HepG2 (cell line): ENCODE measurements around the gene NEURL1B. TPM values are rescaled to one million over a fixed set of nuclear protein-coding genes. Genes with fewer than 3 reads are reported as not detected.

ENCODE experiments used
- ATAC-seq: fragments of 200-7000 bp; cut with Tn5 transposase; 3 replicates; pipeline ENCODE4 v1.9.1; 2020; ENCODE audit warnings: mild to moderate bottlenecking, moderate library complexity
- BruUV-seq: library from RNA; stranded (reverse); fragments of 400-500 nt; replicated peaks from 2 replicates; lab custom pipeline; 2021; lab: Mats Ljungman, UMichigan
- CTCF ChIA-PET: fragments of 300-600 bp; formaldehyde crosslinking; extraction: SDS; loops from one replicate; lab custom pipeline; 2021; ENCODE audit warnings: low total read pairs, inconsistent platforms, low intra/inter-chr PET ratio; lab: Yijun Ruan, JAX
- POLR2A ChIA-PET: fragments of 350-600 bp; sonication (Branson Sonifier 250); formaldehyde crosslinking; loops from one replicate; lab custom pipeline; 2020; ENCODE audit warnings: antibody characterized with exemption, inconsistent platforms; lab: Yijun Ruan, JAX
- DNase-seq: peaks from one replicate; pipeline ENCODE4 v3.0.0-alpha.2; 2015; ENCODE audit warnings: low spot score
- FAIRE-seq: peaks from 3 replicates; lab custom pipeline; 2011; peaks lifted over from hg19 to GRCh38; lab: Jason Lieb, UNC
- H2AFZ ChIP-seq: one replicate; pipeline ENCODE4 v1.6.1; 2011; ENCODE audit warnings: low read length, inconsistent platforms
- H3K27ac ChIP-seq: fragments of 300-600 bp; 3 replicates; pipeline ENCODE4 v1.8.0; 2011; ENCODE audit warnings: mixed run types, mild to moderate bottlenecking, mixed read lengths, low read length, inconsistent platforms; ENCODE audit not compliant: insufficient read depth; ENCODE audit errors: extremely low read length
- H3K27me3 ChIP-seq, 2 experiments: fragments of 200-600 bp in 1 of 2; 2 replicates in 1 of 2; 3 replicates in 1 of 2; pipeline versions ENCODE4 v1.6.0 to v1.8.0; 2011; ENCODE audit warnings: low read length in 2 of 2, mild to moderate bottlenecking in 2 of 2, moderate library complexity in 2 of 2, inconsistent platforms in 1 of 2; ENCODE audit not compliant: insufficient read depth in 2 of 2, control insufficient read depth in 1 of 2
- H3K36me3 ChIP-seq, 2 experiments: fragments of 200-600 bp in 1 of 2; replicated peaks in 1 of 2; 2 replicates in 1 of 2; 3 replicates in 1 of 2; pipeline versions ENCODE4 v1.5.1 to v1.8.0; 2011; ENCODE audit warnings: low read length in 2 of 2, inconsistent platforms in 1 of 2; ENCODE audit not compliant: insufficient read depth in 2 of 2, control insufficient read depth in 1 of 2
- H3K4me1 ChIP-seq: 2 replicates; pipeline ENCODE4 v1.5.1; 2012; ENCODE audit warnings: low read length, inconsistent platforms; ENCODE audit not compliant: insufficient read depth
- H3K4me2 ChIP-seq: 2 replicates; pipeline ENCODE4 v1.6.0; 2011; ENCODE audit warnings: low read depth, low read length, inconsistent platforms
- H3K4me3 ChIP-seq, 3 experiments: fragments of 200-600 bp in 1 of 3; sonication (generic), shearing (Covaris generic) in 1 of 3; replicated peaks in 1 of 3; 2 replicates each; pipeline ENCODE4 v1.5.1; 2011 to 2016; ENCODE audit warnings: low read length in 3 of 3, inconsistent platforms in 2 of 3, low read depth in 2 of 3, mild to moderate bottlenecking in 2 of 3, control low read depth in 1 of 3, mixed read lengths in 1 of 3; ENCODE audit not compliant: insufficient read depth in 1 of 3
- H3K79me2 ChIP-seq: one replicate; pipeline ENCODE4 v1.6.1; 2011; ENCODE audit warnings: low read length, inconsistent platforms; ENCODE audit not compliant: insufficient read depth
- H3K9ac ChIP-seq: 2 replicates; pipeline ENCODE4 v1.6.0; 2011; ENCODE audit warnings: mild to moderate bottlenecking, low read depth, low read length, inconsistent platforms; ENCODE audit not compliant: insufficient read depth
- H3K9me3 ChIP-seq: 2 replicates; pipeline ENCODE4 v1.5.1; 2012; ENCODE audit warnings: mild to moderate bottlenecking, low read length
- H4K20me1 ChIP-seq: 2 replicates; pipeline ENCODE4 v1.6.0; 2011; ENCODE audit warnings: inconsistent platforms, mild to moderate bottlenecking, low read length, moderate library complexity; ENCODE audit not compliant: insufficient read depth
- BHLHE40 ChIP-seq: IDR thresholded peaks from 2 replicates; pipeline ENCODE4 v1.6.1; 2011; ENCODE audit warnings: low read length, improper control_type of control experiment
- CENPBD1 ChIP-seq: sonication (generic); formaldehyde crosslinking; IDR thresholded peaks from 2 replicates; pipeline ENCODE4 v1.8.0; 2022; ENCODE audit warnings: missing genetic modification reagents, low read depth, mild to moderate bottlenecking, borderline replicate concordance
- FOXO4 ChIP-seq: sonication (generic); formaldehyde crosslinking; conservative IDR thresholded peaks from 2 replicates; pipeline ENCODE4 v1.8.1; 2023; ENCODE audit warnings: missing genetic modification reagents
- ISL2 ChIP-seq: sonication (generic); formaldehyde crosslinking; IDR thresholded peaks from 2 replicates; pipeline ENCODE4 v1.5.0; 2020; ENCODE audit warnings: missing genetic modification reagents
- MTA3 ChIP-seq: sonication (generic); formaldehyde crosslinking; IDR thresholded peaks from 2 replicates; pipeline ENCODE4 v1.4.0; 2020; ENCODE audit warnings: missing genetic modification reagents
- SOX5 ChIP-seq: IDR thresholded peaks from 2 replicates; pipeline ENCODE4 v1.6.1; 2016; ENCODE audit warnings: borderline replicate concordance
- YEATS4 ChIP-seq: sonication (generic); formaldehyde crosslinking; IDR thresholded peaks from 2 replicates; pipeline ENCODE4 v1.4.0; 2020; ENCODE audit warnings: missing genetic modification reagents, borderline replicate concordance
- WGBS: methylation state at CpG from one replicate; pipeline ENCODE4 v1.1.6; 2017; ENCODE audit warnings: low lambda C conversion rate; 5-methylcytosine and 5-hydroxymethylcytosine counted together
- in situ Hi-C: cut with HindIII; loops from 2 replicates; pipeline ENCODE4 v1.10.0; 2017; ENCODE audit warnings: low pct_unique_long_range_greater_than_20kb; ENCODE audit not compliant: extremely low pct_ligation_motif_present
- intact Hi-C: fragments of 100-400 bp; cut with micrococcal nuclease; formaldehyde crosslinking; loops from one replicate; pipeline ENCODE4 v1.10.0; 2022; ENCODE audit not compliant: unreplicated experiment
- polyA plus RNA-seq, 8 experiments: library from polyadenylated mRNA; depleted of rRNA in 3 of 8; stranded (reverse) in 7 of 8; unstranded in 1 of 8; fragments of >200 nt; fragmentation: Illumina TruSeq in 4 of 8; extraction: Trizol in 4 of 8; gene quantifications; 2 replicates each; pipeline versions ENCODE4 v1.2.1 to v1.2.3, GENCODE V29; 2011 to 2016; ENCODE audit warnings: low read depth in 4 of 8, missing spikeins in 1 of 8, mixed read lengths in 1 of 8; ENCODE audit not compliant: insufficient read depth in 1 of 8
- total RNA-seq, 5 experiments: library from RNA; depleted of rRNA; stranded (reverse); fragments of >200 nt; fragmentation: Illumina TruSeq; extraction: Trizol; gene quantifications; 2 replicates each; pipeline ENCODE4 v1.2.3, GENCODE V29; 2016; ENCODE audit warnings: low read depth in 1 of 5
- TF ChIP-seq, protein P1 (sequence below): sonication (generic); formaldehyde crosslinking; IDR thresholded peaks from 2 replicates; pipeline ENCODE4 v1.4.0; 2020; ENCODE audit warnings: mild to moderate bottlenecking, missing genetic modification reagents, borderline replicate concordance
- TF ChIP-seq, protein P2 (sequence below), 2 experiments: fragments of 450-650 bp in 1 of 2; sonication (generic) in 1 of 2; formaldehyde crosslinking; IDR thresholded peaks; 2 replicates each; pipeline versions ENCODE4 v1.5.0 to v1.8.0; 2020 to 2022; ENCODE audit warnings: mild to moderate bottlenecking in 1 of 2, missing genetic modification reagents in 1 of 2
- TF ChIP-seq, protein P3 (sequence below): sonication (generic); formaldehyde crosslinking; conservative IDR thresholded peaks from 2 replicates; pipeline ENCODE4 v1.4.0; 2020; ENCODE audit warnings: missing genetic modification reagents

NEURL1B gene
- total and polyA plus RNA-seq, 2 of the 13 experiments (the other 11 are each of a cell fraction or from before 2014, with no cell fraction given), result 0.09 to 0.13 TPM

GRCh38 chr5:172664681-172665541 is 23.8 kb downstream of the NEURL1B start:
- FAIRE-seq (no peak), DNase-seq (no peak), ATAC-seq (no peak)
- Histone ChIP-seq H3K27ac (no peak overlapping the region), H3K9me3 (no peaks in the 10 kb centered on the region), H3K36me3 (no peaks in the 10 kb centered on the region), H4K20me1 (no peaks in the 10 kb centered on the region), H3K79me2 (no peaks in the 10 kb centered on the region), H3K4me1 (peaks cover 27% of the 10 kb centered on the region), H3K4me3 (no peak overlapping the region), H3K9ac (no peak overlapping the region), H2AFZ (no peak overlapping the region), H3K27me3 (0 out of 5 replicates have a peak, but pooled peaks cover 0 to 6% of the 10 kb centered on the region in 2 experiments), H3K4me2 (no peak overlapping the region)
- TF ChIP-seq ISL2, result no peak
- TF ChIP-seq, protein P1, sequence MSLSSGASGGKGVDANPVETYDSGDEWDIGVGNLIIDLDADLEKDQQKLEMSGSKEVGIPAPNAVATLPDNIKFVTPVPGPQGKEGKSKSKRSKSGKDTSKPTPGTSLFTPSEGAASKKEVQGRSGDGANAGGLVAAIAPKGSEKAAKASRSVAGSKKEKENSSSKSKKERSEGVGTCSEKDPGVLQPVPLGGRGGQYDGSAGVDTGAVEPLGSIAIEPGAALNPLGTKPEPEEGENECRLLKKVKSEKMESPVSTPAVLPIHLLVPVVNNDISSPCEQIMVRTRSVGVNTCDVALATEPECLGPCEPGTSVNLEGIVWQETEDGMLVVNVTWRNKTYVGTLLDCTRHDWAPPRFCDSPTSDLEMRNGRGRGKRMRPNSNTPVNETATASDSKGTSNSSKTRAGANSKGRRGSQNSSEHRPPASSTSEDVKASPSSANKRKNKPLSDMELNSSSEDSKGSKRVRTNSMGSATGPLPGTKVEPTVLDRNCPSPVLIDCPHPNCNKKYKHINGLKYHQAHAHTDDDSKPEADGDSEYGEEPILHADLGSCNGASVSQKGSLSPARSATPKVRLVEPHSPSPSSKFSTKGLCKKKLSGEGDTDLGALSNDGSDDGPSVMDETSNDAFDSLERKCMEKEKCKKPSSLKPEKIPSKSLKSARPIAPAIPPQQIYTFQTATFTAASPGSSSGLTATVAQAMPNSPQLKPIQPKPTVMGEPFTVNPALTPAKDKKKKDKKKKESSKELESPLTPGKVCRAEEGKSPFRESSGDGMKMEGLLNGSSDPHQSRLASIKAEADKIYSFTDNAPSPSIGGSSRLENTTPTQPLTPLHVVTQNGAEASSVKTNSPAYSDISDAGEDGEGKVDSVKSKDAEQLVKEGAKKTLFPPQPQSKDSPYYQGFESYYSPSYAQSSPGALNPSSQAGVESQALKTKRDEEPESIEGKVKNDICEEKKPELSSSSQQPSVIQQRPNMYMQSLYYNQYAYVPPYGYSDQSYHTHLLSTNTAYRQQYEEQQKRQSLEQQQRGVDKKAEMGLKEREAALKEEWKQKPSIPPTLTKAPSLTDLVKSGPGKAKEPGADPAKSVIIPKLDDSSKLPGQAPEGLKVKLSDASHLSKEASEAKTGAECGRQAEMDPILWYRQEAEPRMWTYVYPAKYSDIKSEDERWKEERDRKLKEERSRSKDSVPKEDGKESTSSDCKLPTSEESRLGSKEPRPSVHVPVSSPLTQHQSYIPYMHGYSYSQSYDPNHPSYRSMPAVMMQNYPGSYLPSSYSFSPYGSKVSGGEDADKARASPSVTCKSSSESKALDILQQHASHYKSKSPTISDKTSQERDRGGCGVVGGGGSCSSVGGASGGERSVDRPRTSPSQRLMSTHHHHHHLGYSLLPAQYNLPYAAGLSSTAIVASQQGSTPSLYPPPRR (CRISPR knock-in tag), result no peak
- no peak for TF ChIP-seq YEATS4 (CRISPR knock-in tag)
- TF ChIP-seq, protein P2, sequence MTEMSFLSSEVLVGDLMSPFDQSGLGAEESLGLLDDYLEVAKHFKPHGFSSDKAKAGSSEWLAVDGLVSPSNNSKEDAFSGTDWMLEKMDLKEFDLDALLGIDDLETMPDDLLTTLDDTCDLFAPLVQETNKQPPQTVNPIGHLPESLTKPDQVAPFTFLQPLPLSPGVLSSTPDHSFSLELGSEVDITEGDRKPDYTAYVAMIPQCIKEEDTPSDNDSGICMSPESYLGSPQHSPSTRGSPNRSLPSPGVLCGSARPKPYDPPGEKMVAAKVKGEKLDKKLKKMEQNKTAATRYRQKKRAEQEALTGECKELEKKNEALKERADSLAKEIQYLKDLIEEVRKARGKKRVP (CRISPR knock-in tag; IDR thresholded peaks at IDR 0.05), result no peak
- TF ChIP-seq CENPBD1, result no peak
- TF ChIP-seq BHLHE40, result no peak
- no peak for TF ChIP-seq FOXO4 (CRISPR knock-in tag)
- TF ChIP-seq, protein P3, sequence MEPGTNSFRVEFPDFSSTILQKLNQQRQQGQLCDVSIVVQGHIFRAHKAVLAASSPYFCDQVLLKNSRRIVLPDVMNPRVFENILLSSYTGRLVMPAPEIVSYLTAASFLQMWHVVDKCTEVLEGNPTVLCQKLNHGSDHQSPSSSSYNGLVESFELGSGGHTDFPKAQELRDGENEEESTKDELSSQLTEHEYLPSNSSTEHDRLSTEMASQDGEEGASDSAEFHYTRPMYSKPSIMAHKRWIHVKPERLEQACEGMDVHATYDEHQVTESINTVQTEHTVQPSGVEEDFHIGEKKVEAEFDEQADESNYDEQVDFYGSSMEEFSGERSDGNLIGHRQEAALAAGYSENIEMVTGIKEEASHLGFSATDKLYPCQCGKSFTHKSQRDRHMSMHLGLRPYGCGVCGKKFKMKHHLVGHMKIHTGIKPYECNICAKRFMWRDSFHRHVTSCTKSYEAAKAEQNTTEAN (CRISPR knock-in tag), result no peak
- TF ChIP-seq SOX5 (CRISPR knock-in tag), result no peak
- no peak for TF ChIP-seq MTA3 (CRISPR knock-in tag)
- 37% methylated on average over 15 of the region's 16 CpGs for WGBS
- CTCF ChIA-PET, result no interaction called here
- intact Hi-C loops, result no loop called here
- POLR2A ChIA-PET, result no interaction called here
- in situ Hi-C loops, result no loop called here
- no TSS peak for BruUV-seq
